Nucleus accumbens (tissue), 56 donors: ENCODE results near the gene LRRC27.
A peak's percentile ranks its signal among the peaks of the same experiment; 100 is the strongest.
"Not testable (repeated sequence)": the region's sequence is repeated elsewhere in the genome, so short reads cannot be mapped to it uniquely, and the experiment has no call there.

Experiments
- DNase-seq, 56 donors: peaks; one replicate each; lab custom pipeline; 2025; lab: John Stamatoyannopoulos, UW

LRRC27 gene

GRCh38 chr10:132335189-132336063 is 3.4 kb downstream of the LRRC27 start:
- peak in 22 of 56 donors; percentile 10 to 74 (median 35) for DNase-seq

- DNase-seq, result no peak
These were observed 4.2 kb downstream of the LRRC27 start for GRCh38 chr10:132336064-132336746.

- peak in 8 of 56 donors; percentile 8 to 35 (median 16) for DNase-seq
These were observed 5.0 kb downstream of the LRRC27 start for GRCh38 chr10:132336919-132337407.

- DNase-seq, result not testable (repeated sequence)
These were observed 5.9 kb downstream of the LRRC27 start for GRCh38 chr10:132337854-132338253.

GRCh38 chr10:132338876-132339275 is 6.9 kb downstream of the LRRC27 start:
- no peak for DNase-seq

- no peak for DNase-seq
These were observed 7.3 kb downstream of the LRRC27 start for GRCh38 chr10:132339276-132339675.

GRCh38 chr10:132341017-132341416 is 9.0 kb downstream of the LRRC27 start:
- DNase-seq, result no peak

- DNase-seq, result no peak
These were observed 9.8 kb downstream of the LRRC27 start for GRCh38 chr10:132341781-132342180.

GRCh38 chr10:132342553-132342952 is 10.6 kb downstream of the LRRC27 start:
- no peak for DNase-seq

GRCh38 chr10:132344386-132344785 is 12.4 kb downstream of the LRRC27 start:
- DNase-seq, result no peak

- DNase-seq, result no peak
These were observed 13.4 kb downstream of the LRRC27 start for GRCh38 chr10:132345345-132345744.

- DNase-seq, result no peak
These were observed 14.8 kb downstream of the LRRC27 start for GRCh38 chr10:132346806-132347205.

- peak in 1 of 56 donors; percentile 28 for DNase-seq
These were observed 15.4 kb downstream of the LRRC27 start for GRCh38 chr10:132347211-132347930.

GRCh38 chr10:132347931-132348267 is 15.9 kb downstream of the LRRC27 start:
- no peak for DNase-seq

GRCh38 chr10:132349766-132350165 is 17.8 kb downstream of the LRRC27 start:
- no peak for DNase-seq

GRCh38 chr10:132350391-132350790 is 18.4 kb downstream of the LRRC27 start:
- no peak for DNase-seq

- DNase-seq, result no peak
These were observed 19.0 kb downstream of the LRRC27 start for GRCh38 chr10:132350946-132351345.

- DNase-seq, result no peak
These were observed 19.6 kb downstream of the LRRC27 start for GRCh38 chr10:132351611-132352010.

GRCh38 chr10:132352462-132353308 is 20.7 kb downstream of the LRRC27 start:
- DNase-seq, result peak in 40 of 56 donors; percentile 4 to 87 (median 44)
